Epithelial cell of proximal tubule (primary cell): ENCODE results near the gene HERC3. TPM values are rescaled to one million over a fixed set of nuclear protein-coding genes. Genes with fewer than 3 reads are reported as not detected.

Experiments
- DNase-seq: peaks from one replicate; pipeline ENCODE4 v3.0.0-alpha.2; 2011; ENCODE audit warnings: low read depth
- H3K4me3 ChIP-seq: 2 replicates; pipeline ENCODE4 v1.5.1; 2011; ENCODE audit warnings: low read depth, mild to moderate bottlenecking, low read length
- total RNA-seq: library from RNA; depleted of rRNA; stranded (reverse); fragments of >200 nt; gene quantifications from 2 replicates; pipeline ENCODE4 v1.2.3, GENCODE V29; 2015
- TF ChIP-seq, protein P1 (sequence below): conservative IDR thresholded peaks from 2 replicates; pipeline ENCODE4 v1.5.1; 2012; ENCODE audit warnings: low read depth, mild to moderate bottlenecking, low read length

The HERC3 gene
- total RNA-seq, 1 donor from 2014 or later: 14.0 TPM

- no peak for DNase-seq
- no peak overlapping the region for H3K4me3 ChIP-seq
- TF ChIP-seq, protein P1, sequence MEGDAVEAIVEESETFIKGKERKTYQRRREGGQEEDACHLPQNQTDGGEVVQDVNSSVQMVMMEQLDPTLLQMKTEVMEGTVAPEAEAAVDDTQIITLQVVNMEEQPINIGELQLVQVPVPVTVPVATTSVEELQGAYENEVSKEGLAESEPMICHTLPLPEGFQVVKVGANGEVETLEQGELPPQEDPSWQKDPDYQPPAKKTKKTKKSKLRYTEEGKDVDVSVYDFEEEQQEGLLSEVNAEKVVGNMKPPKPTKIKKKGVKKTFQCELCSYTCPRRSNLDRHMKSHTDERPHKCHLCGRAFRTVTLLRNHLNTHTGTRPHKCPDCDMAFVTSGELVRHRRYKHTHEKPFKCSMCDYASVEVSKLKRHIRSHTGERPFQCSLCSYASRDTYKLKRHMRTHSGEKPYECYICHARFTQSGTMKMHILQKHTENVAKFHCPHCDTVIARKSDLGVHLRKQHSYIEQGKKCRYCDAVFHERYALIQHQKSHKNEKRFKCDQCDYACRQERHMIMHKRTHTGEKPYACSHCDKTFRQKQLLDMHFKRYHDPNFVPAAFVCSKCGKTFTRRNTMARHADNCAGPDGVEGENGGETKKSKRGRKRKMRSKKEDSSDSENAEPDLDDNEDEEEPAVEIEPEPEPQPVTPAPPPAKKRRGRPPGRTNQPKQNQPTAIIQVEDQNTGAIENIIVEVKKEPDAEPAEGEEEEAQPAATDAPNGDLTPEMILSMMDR: no peak
Measured at GRCh38 chr4:88720451-88721428, 128.5 kb downstream of the HERC3 start.

GRCh38 chr4:88722276-88722780 lies 130.0 kb downstream of the HERC3 start:
- H3K4me3 ChIP-seq: no peak overlapping the region
- TF ChIP-seq, protein P1: no peak
- DNase-seq: no peak

GRCh38 chr4:88722828-88723227 lies 130.5 kb downstream of the HERC3 start:
- TF ChIP-seq, protein P1: no peak
- no peak overlapping the region for H3K4me3 ChIP-seq
- no peak for DNase-seq

GRCh38 chr4:88724406-88724805 lies 132.1 kb downstream of the HERC3 start:
- no peak overlapping the region for H3K4me3 ChIP-seq
- no peak for DNase-seq
- TF ChIP-seq, protein P1: no peak

- no peak overlapping the region for H3K4me3 ChIP-seq
- TF ChIP-seq, protein P1: no peak
- DNase-seq: no peak
Measured at GRCh38 chr4:88725143-88725542, 132.9 kb downstream of the HERC3 start.

DNA sequence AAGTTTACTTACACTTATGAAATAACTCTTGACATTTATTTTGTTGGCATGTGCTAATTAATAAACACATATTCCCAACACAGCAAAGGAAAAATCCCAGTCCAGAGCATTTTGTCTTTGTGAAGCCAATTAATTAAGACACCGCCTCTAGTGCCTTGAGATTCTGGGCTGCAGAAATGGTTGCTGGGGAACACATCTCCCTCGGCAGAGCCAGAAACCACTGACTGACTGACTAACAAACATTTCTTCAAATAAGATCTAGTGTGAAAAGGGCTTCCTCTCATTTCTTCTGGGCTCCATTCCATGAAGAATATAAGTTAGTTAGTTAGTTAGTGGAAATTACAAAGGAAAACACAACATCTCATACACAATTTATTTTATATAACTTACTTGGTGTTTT lies 133.7 kb downstream of the HERC3 start:
- no peak for DNase-seq
- H3K4me3 ChIP-seq: no peak overlapping the region
- TF ChIP-seq, protein P1: no peak
